Loucy (cell line): ENCODE measurements around the gene PTMA.
A peak's percentile ranks its signal among the peaks of the same experiment; 100 is the strongest.

Source experiments
- H2AFZ ChIP-seq: fragments of 200-600 bp; sonication (generic); 2 replicates; pipeline ENCODE4 v1.6.0; 2016; ENCODE audit warnings: antibody characterized with exemption, mild to moderate bottlenecking, low read length, moderate library complexity
- H3F3A ChIP-seq: fragments of 200-600 bp; 2 replicates; pipeline ENCODE4 v1.6.0; 2016; ENCODE audit warnings: antibody characterized with exemption, low read depth, mild to moderate bottlenecking
- H3K27me3 ChIP-seq: fragments of 200-600 bp; sonication (generic); 2 replicates; pipeline ENCODE4 v1.6.1; 2014; ENCODE audit warnings: low read length, mild to moderate bottlenecking; ENCODE audit not compliant: insufficient read depth, poor library complexity, severe bottlenecking
- H3K36me3 ChIP-seq: fragments of 200-600 bp; sonication (generic); 2 replicates; pipeline ENCODE4 v1.6.1; 2016; ENCODE audit warnings: low read length; ENCODE audit not compliant: insufficient read depth
- H3K4me1 ChIP-seq: fragments of 200-600 bp; sonication (generic); 2 replicates; pipeline ENCODE4 v1.5.1; 2014; ENCODE audit warnings: low read length, mild to moderate bottlenecking; ENCODE audit not compliant: insufficient read depth, poor library complexity, severe bottlenecking
- H3K4me2 ChIP-seq: fragments of 200-600 bp; sonication (generic); 2 replicates; pipeline ENCODE4 v1.6.0; 2014; ENCODE audit warnings: antibody characterized with exemption, low read length, low read depth, mild to moderate bottlenecking; ENCODE audit not compliant: poor library complexity, severe bottlenecking
- H3K4me3 ChIP-seq: fragments of 200-600 bp; sonication (generic); 2 replicates; pipeline ENCODE4 v1.5.1; 2014; ENCODE audit warnings: low read length, mild to moderate bottlenecking, mixed read lengths; ENCODE audit not compliant: poor library complexity, severe bottlenecking
- H3K79me2 ChIP-seq: fragments of 200-600 bp; sonication (generic); 2 replicates; pipeline ENCODE4 v1.6.1; 2014; ENCODE audit warnings: low read length; ENCODE audit not compliant: insufficient read depth
- H3K9ac ChIP-seq: fragments of 200-600 bp; sonication (generic); 2 replicates; pipeline ENCODE4 v1.6.0; 2014; ENCODE audit warnings: mild to moderate bottlenecking, low read depth, low read length, moderate library complexity; ENCODE audit not compliant: poor library complexity, severe bottlenecking
- H3K9me2 ChIP-seq: fragments of 200-600 bp; sonication (generic); replicated peaks from 2 replicates; pipeline ENCODE4 v1.6.1; 2016; ENCODE audit warnings: low read depth, low read length, mixed read lengths
- H3K9me3 ChIP-seq: fragments of 200-600 bp; sonication (generic); 2 replicates; pipeline ENCODE4 v1.6.1; 2014; ENCODE audit warnings: mild to moderate bottlenecking, antibody characterized with exemption, low read length, low read depth; ENCODE audit not compliant: insufficient read depth
- H4K20me1 ChIP-seq: fragments of 200-600 bp; sonication (generic); 2 replicates; pipeline ENCODE4 v1.6.0; 2014; ENCODE audit warnings: antibody characterized with exemption, low read length, mild to moderate bottlenecking; ENCODE audit not compliant: insufficient read depth, poor library complexity, severe bottlenecking
- CTCF ChIP-seq: fragments of 200-600 bp; sonication (generic); conservative IDR thresholded peaks from 2 replicates; pipeline ENCODE4 v1.5.1; 2014; ENCODE audit warnings: mild to moderate bottlenecking, antibody characterized with exemption, low read length
- EZH2phosphoT487 ChIP-seq: fragments of 200-600 bp; IDR thresholded peaks from 2 replicates; pipeline ENCODE4 v1.6.1; 2018; ENCODE audit warnings: antibody characterized with exemption, mild to moderate bottlenecking, moderate library complexity, borderline replicate concordance

PTMA gene

GRCh38 chr2:231691251-231691772, 17.0 kb upstream of the PTMA start:
- Histone ChIP-seq H3F3A (no peaks in the 10 kb centered on the region), H3K4me3 (no peak overlapping the region), H3K9ac (no peak overlapping the region), H3K27me3 (no peaks in the 10 kb centered on the region), H3K4me2 (no peak overlapping the region), H3K36me3 (no peaks in the 10 kb centered on the region), H3K9me2 (no peaks in the 10 kb centered on the region), H3K4me1 (peaks cover 5% of the 10 kb centered on the region), H3K9me3 (no peaks in the 10 kb centered on the region), H2AFZ (no peak overlapping the region), H3K79me2 (peaks cover 20% of the 10 kb centered on the region), H4K20me1 (no peaks in the 10 kb centered on the region)
- TF ChIP-seq EZH2phosphoT487: no peak
- TF ChIP-seq CTCF: no peak

GRCh38 chr2:231692847-231693246, 15.5 kb upstream of the PTMA start:
- Histone ChIP-seq H2AFZ (no peak overlapping the region), H3K4me2 (no peak overlapping the region), H4K20me1 (no peaks in the 10 kb centered on the region), H3K27me3 (no peaks in the 10 kb centered on the region), H3F3A (no peaks in the 10 kb centered on the region), H3K9me3 (no peaks in the 10 kb centered on the region), H3K4me1 (no peaks in the 10 kb centered on the region), H3K4me3 (no peak overlapping the region), H3K9ac (no peak overlapping the region), H3K79me2 (peaks cover 6% of the 10 kb centered on the region), H3K36me3 (no peaks in the 10 kb centered on the region), H3K9me2 (no peaks in the 10 kb centered on the region)
- TF ChIP-seq EZH2phosphoT487: no peak
- TF ChIP-seq CTCF: peak; percentile 19; the same call in 1 of the 2 replicates

- no peak overlapping the region for H3K4me3 ChIP-seq
- H3K9ac ChIP-seq: no peak overlapping the region
- H3K9me3 ChIP-seq: no peaks in the 10 kb centered on the region
- no peaks in the 10 kb centered on the region for H3K27me3 ChIP-seq
- no peaks in the 10 kb centered on the region for H3K36me3 ChIP-seq
- H3K79me2 ChIP-seq: no peaks in the 10 kb centered on the region
- no peaks in the 10 kb centered on the region for H3K9me2 ChIP-seq
- no peaks in the 10 kb centered on the region for H3K4me1 ChIP-seq
- no peak overlapping the region for H2AFZ ChIP-seq
- H3K4me2 ChIP-seq: no peak overlapping the region
- no peaks in the 10 kb centered on the region for H3F3A ChIP-seq
- TF ChIP-seq CTCF (no peak), EZH2phosphoT487 (no peak)
- no peaks in the 10 kb centered on the region for H4K20me1 ChIP-seq
These were observed 14.4 kb upstream of the PTMA start for GRCh38 chr2:231693956-231694355.
